GM18526 (cell line): ENCODE results near the gene COLEC11.

ENCODE experiments used
- POLR2A ChIP-seq: IDR thresholded peaks from 3 replicates; pipeline ENCODE4 v1.6.1; 2011; ENCODE audit not compliant: insufficient read length; ENCODE audit errors: extremely low read depth

Gene COLEC11

DNA sequence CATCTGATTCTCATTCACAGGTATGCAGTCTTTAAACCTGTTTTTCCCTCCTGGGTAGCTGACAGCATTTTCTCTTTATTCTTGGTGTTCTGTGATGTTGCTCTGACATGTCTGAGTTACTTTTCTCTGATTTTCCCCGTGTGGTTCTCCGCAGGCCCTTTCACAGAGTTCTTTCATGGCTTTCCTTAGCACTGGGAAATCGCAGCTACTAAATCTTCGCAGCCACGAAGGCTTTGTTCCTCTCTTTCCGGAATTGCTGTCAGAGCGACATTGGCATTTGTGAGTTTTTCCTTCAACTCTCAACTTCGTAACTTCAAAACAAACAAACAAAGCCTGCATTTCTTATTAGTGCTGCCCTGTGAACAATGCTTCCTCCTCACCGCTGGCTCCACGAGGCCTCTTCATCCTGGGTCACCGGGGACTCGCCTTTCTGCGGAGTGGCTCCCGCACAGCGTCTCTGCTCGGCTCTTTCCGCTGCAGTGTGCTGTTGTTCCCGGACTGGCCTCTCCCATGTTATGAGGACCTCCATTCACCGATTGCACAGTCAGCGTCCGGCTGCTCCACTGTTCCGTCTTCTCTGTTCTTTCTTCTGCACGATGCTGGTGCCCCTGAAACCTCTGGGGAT, 16.1 kb downstream of the COLEC11 start:
- no peak for TF ChIP-seq POLR2A

- TF ChIP-seq POLR2A = no peak
Observed at GRCh38 chr2:3611589-3611988, 16.7 kb downstream of the COLEC11 start.

DNA sequence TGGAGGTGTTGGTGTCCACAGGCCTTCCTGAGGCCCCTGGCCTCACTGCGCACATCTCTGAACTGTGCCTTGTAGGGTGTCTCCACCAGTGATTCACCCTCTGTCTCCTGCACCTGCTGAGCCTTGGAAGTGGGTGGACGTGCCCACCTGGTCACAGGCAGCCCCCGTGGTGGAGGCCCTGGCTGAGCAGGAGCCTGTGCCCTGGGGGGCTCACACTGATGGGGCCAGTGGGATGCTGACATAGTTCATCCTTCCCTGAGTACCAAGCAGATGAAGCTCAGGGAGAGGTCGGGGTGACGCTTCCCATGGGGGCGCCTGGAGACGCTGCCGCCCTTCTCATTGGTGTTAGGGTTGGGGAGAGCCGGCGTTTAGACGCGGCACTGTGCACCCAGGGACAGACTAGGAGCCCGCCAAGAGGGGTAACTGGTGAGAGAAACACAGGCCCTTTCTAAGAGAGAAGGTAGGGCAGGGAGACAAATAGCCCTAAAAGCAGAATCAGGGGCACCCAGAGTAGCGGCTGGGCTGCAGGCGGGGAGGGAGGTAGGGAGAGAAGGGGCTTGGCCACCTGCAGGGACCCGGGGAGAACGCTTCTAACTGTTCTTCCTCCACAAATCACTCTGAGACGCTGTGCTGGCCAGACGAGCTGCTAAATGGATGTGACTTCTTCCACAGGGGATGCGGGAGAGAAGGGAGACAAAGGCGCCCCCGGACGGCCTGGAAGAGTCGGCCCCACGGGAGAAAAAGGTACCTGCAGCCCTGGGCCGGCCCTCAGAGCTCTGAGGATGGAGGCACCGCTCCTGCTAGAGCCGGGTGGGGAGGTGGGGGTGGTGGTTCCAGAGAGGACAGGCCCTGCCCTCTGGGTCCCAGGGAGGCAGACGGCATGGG, 18.0 kb downstream of the COLEC11 start:
- TF ChIP-seq POLR2A = no peak

- TF ChIP-seq POLR2A = no peak
Observed at GRCh38 chr2:3613524-3613905, 18.6 kb downstream of the COLEC11 start.

GRCh38 chr2:3617198-3617890, 22.4 kb downstream of the COLEC11 start:
- no peak for TF ChIP-seq POLR2A

GRCh38 chr2:3618367-3618766, 23.5 kb downstream of the COLEC11 start:
- TF ChIP-seq POLR2A = no peak

- TF ChIP-seq POLR2A = no peak
Observed at GRCh38 chr2:3619033-3619432, 24.1 kb downstream of the COLEC11 start.

GRCh38 chr2:3620834-3621233, 25.9 kb downstream of the COLEC11 start:
- no peak for TF ChIP-seq POLR2A

GRCh38 chr2:3622967-3623366, 28.1 kb downstream of the COLEC11 start:
- TF ChIP-seq POLR2A = no peak

DNA sequence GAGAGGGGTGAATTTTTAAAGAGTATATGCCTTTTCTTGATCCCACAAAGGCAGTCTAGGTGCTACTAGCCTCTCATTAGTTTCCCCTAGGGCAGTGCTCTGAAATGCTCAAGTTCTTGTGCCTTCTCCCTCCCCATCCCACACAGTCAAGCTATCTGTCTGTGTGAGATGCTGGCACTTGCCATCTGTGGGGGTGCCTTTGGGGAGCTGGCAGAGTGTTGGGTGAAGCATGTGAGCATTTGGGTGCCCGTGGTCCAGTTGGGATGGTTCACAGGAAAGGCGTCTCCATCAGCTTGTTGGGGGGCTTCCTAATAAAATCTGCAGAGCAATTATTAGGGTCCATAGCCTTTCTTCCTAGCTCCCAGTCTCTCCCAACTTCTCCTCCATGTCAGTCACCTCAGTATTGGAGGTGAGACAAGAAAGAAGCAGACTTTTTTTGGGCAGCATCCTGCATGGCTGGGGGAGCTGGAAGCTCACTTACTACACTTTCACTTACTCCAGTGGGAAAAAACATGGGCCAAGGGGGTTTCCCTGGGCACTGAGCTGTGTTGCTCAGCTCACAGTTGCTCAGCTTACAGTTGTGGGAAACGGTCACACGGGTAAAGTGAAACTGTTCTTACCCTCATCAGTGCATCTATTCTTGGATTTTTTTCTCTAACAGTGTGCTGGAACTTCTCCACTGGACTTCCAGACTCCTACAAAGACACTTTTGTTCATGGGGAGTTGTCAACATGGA, 29.3 kb downstream of the COLEC11 start:
- TF ChIP-seq POLR2A = no peak

- TF ChIP-seq POLR2A = no peak
Observed at GRCh38 chr2:3625186-3625585, 30.3 kb downstream of the COLEC11 start.

DNA sequence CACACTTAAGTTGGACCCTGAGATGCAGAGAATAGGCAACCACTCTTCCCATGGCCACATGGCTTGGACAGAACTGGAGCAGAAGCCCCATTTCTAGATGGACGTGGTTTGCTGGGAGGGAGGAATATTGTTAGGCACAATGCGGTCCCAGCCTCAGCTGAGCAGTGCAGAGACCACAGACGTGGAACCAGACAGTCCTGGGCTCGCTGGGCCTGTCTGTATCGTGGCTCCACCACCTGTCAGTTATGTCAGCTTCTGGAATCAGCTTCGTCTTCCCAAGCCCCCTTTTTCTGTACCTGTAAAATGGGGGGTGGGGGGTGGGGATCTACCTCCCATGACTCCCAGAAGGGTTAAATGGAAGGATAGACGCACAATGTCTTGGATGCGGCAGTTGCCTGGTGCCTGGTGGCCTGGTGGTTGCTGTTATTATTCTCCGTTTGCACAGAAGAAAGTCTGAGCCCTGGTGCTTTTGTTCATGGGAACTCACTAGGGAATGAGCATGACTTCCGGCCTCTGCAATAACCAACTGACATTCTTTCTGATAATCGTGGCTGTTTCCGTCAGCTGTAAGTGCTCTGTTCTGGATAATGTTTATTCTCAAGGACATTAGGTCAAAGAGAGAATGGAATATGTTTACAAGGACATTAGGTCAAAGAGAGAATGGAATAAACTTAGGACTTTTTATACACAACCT, 31.4 kb downstream of the COLEC11 start:
- TF ChIP-seq POLR2A = no peak

DNA sequence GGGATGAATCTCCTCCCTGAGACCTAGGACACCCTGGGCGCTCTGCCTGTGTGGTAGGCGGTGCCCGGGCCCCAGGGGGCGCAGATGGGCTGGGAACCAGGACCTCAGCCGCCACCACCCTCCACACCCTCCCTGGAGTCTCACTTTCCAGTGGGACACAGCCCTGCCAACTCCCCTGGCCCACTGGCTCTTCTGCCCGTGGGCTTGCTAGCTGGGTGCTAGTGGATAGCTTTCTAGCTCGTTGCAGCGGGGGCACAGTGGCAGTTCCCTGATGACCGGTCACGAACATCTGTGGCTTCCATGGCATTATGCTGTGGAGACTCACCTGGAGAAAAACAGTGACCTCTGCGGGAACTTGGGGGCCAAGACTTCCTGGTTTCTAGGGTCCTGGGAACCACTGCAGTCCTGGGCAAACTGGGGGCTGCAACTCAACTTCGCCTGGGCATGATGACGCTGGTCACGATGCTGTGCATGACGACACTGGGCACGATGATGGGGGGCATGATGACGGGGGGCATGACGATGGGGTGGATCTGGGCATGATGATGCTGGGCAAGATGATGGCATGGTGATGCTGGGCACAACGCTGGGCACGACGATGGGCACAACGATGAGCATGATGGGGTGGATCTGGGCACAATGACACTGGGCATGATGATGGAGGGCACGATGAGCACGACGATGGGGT, 32.0 kb downstream of the COLEC11 start:
- no peak for TF ChIP-seq POLR2A

DNA sequence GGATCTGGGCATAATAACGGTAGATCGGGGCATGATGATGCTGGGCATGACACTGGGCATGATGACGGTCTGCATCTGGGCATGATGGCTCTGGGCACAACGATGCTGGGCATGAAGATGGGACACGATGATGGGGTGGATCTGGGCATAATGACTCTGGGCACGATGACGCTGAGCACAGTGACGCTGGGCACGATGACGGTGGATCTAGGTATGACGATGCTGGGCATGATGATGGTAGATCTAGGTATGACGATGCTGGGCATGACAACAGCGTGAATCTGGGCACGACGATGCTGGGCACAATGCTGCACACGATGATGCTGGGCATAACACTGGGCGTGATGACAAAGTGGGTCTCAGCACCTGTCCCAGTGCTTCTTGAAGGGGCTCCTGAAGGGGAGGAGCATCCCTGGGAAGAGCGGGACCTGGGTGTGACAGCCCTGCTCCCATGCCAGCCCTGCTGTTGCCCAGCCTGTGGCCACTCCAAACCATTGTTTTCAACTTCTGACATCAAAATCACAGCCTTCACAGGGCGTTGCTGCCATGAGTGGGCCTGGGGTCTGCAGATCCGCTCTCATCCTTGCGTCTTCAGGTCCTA, 32.7 kb downstream of the COLEC11 start:
- TF ChIP-seq POLR2A = no peak
